K562 (cell line): ENCODE data around the gene TRPM2. TPM values are rescaled to one million over a fixed set of nuclear protein-coding genes. Genes with fewer than 3 reads are reported as not detected.

Experiments
- MGA ChIP-seq: fragments of 450-650 bp; IDR thresholded peaks from 2 replicates; pipeline ENCODE4 v1.6.1; 2016; ENCODE audit warnings: mild to moderate bottlenecking, moderate library complexity
- polyA plus RNA-seq, 8 experiments: library from polyadenylated mRNA; depleted of rRNA in 4 of 8; stranded (reverse) in 5 of 8; unstranded in 3 of 8; fragments of >200 nt; fragmentation: Nextera tagmentation in 2 of 8; fragmentation: Illumina TruSeq in 1 of 8; extraction: Ambion mirVana in 2 of 8; extraction: Trizol in 1 of 8; gene quantifications; 2 replicates each; pipeline versions ENCODE4 v1.2.1 to v1.2.3, GENCODE V29; 2011 to 2014; ENCODE audit warnings: inconsistent platforms in 1 of 8, missing spikeins in 1 of 8
- total RNA-seq, 7 experiments: library from RNA; depleted of rRNA in 6 of 7; stranded (reverse); fragments of >200 nt in 6 of 7; fragmentation: Illumina TruSeq in 2 of 7; extraction: Trizol in 2 of 7; gene quantifications; 2 replicates each; pipeline versions ENCODE4 v1.2.1 to v1.2.3, GENCODE V29; 2011 to 2021; ENCODE audit warnings: low replicate concordance in 1 of 7

Gene TRPM2
- total and polyA plus RNA-seq, 9 of the 15 experiments (the other 6 are each of a cell fraction or from before 2014, with no cell fraction given), result 0.33 to 2.1 (median 0.98) TPM; not detected in 2

GRCh38 chr21:44357064-44357837 lies 3.8 kb downstream of the TRPM2 start (continued):
- peak; percentile 77 for TF ChIP-seq MGA
